HG03064 (cell line): ENCODE results near the gene PRR36.

Experiments
- ATAC-seq: cut with Tn5 transposase; IDR thresholded peaks from one replicate; pipeline ENCODE4 v1.9.1; 2021; ENCODE audit warnings: low read depth; ENCODE audit not compliant: unreplicated experiment

The PRR36 gene

GRCh38 chr19:7823686-7824301, 50.4 kb downstream of the PRR36 start:
- no peak for ATAC-seq

GRCh38 chr19:7822910-7823515, 51.2 kb downstream of the PRR36 start:
- ATAC-seq = no peak

GRCh38 chr19:7820588-7820987, 53.6 kb downstream of the PRR36 start:
- no peak for ATAC-seq

GRCh38 chr19:7819337-7819736, 54.9 kb downstream of the PRR36 start:
- ATAC-seq = no peak

GRCh38 chr19:7818806-7819205, 55.4 kb downstream of the PRR36 start:
- ATAC-seq = no peak
